ENCODE measurements around the gene KRTAP10-1. TPM values are rescaled to one million over a fixed set of nuclear protein-coding genes. Genes with fewer than 3 reads are reported as not detected.

Gene KRTAP10-1
- total RNA-seq, 1 experiment from 2014 or later = not detected

Other genes starting within 250 kb of the KRTAP10-1 start
- gene PFKL, start 240.1 kb downstream of the KRTAP10-1 start, total RNA-seq (2014; rRNA removed; shearing (Covaris generic)) = 81.4 and 82.0 TPM in 2 replicates
- gene CFAP410, start 200.8 kb downstream of the KRTAP10-1 start, total RNA-seq (2014; rRNA removed; shearing (Covaris generic)) = 5.0 and 11.0 TPM in 2 replicates
- 0.21 and 0.37 TPM in 2 replicates for gene TRPM2, start 186.6 kb downstream of the KRTAP10-1 start, total RNA-seq (2014; rRNA removed; shearing (Covaris generic))
- 1.5 TPM in 2 replicates for gene LRRC3, start 84.7 kb downstream of the KRTAP10-1 start, total RNA-seq (2014; rRNA removed; shearing (Covaris generic))
- not detected in 2 replicates for gene KRTAP10-2, start 11.3 kb upstream of the KRTAP10-1 start, total RNA-seq (2014; rRNA removed; shearing (Covaris generic))
- not detected in 2 replicates for gene KRTAP10-3, start 18.6 kb upstream of the KRTAP10-1 start, total RNA-seq (2014; rRNA removed; shearing (Covaris generic))
- not detected in 2 replicates for gene KRTAP10-4, start 33.5 kb upstream of the KRTAP10-1 start, total RNA-seq (2014; rRNA removed; shearing (Covaris generic))
- gene KRTAP10-5, start 40.4 kb upstream of the KRTAP10-1 start, total RNA-seq (2014; rRNA removed; shearing (Covaris generic)) = not detected in 2 replicates
- gene KRTAP10-6, start 52.3 kb upstream of the KRTAP10-1 start, total RNA-seq (2014; rRNA removed; shearing (Covaris generic)) = not detected in 2 replicates
- gene KRTAP10-7, start 60.4 kb upstream of the KRTAP10-1 start, total RNA-seq (2014; rRNA removed; shearing (Covaris generic)) = not detected in 2 replicates
- not detected in 2 replicates for gene KRTAP10-8, start 71.9 kb upstream of the KRTAP10-1 start, total RNA-seq (2014; rRNA removed; shearing (Covaris generic))
- gene KRTAP10-9, start 86.9 kb upstream of the KRTAP10-1 start, total RNA-seq (2014; rRNA removed; shearing (Covaris generic)) = not detected in 2 replicates
- gene KRTAP10-10, start 97.2 kb upstream of the KRTAP10-1 start, total RNA-seq (2014; rRNA removed; shearing (Covaris generic)) = not detected in 2 replicates
- not detected in 2 replicates for gene KRTAP10-11, start 106.2 kb upstream of the KRTAP10-1 start, total RNA-seq (2014; rRNA removed; shearing (Covaris generic))
- not detected in 2 replicates for gene KRTAP12-4, start 114.5 kb upstream of the KRTAP10-1 start, total RNA-seq (2014; rRNA removed; shearing (Covaris generic))
- not detected in 2 replicates for gene KRTAP12-3, start 117.7 kb upstream of the KRTAP10-1 start, total RNA-seq (2014; rRNA removed; shearing (Covaris generic))
- not detected in 2 replicates for gene KRTAP12-2, start 126.7 kb upstream of the KRTAP10-1 start, total RNA-seq (2014; rRNA removed; shearing (Covaris generic))
- not detected in 2 replicates for gene KRTAP12-1, start 142.0 kb upstream of the KRTAP10-1 start, total RNA-seq (2014; rRNA removed; shearing (Covaris generic))
- not detected in 2 replicates for gene KRTAP10-12, start 157.0 kb upstream of the KRTAP10-1 start, total RNA-seq (2014; rRNA removed; shearing (Covaris generic))
- not detected in 2 replicates for gene TSPEAR, start 171.4 kb upstream of the KRTAP10-1 start, total RNA-seq (2014; rRNA removed; shearing (Covaris generic))